HuH-7 (cell line): ENCODE results near the gene GNPTAB.
A peak's percentile ranks its signal among the peaks of the same experiment; 100 is the strongest.
"Not testable (repeated sequence)": the region's sequence is repeated elsewhere in the genome, so short reads cannot be mapped to it uniquely, and the experiment has no call there.

Source experiments
- DNase-seq: peaks from one replicate; pipeline ENCODE4 v3.0.0; 2011; ENCODE audit warnings: low spot score

GNPTAB gene

GRCh38 chr12:101852998-101853397 is 22.2 kb upstream of the GNPTAB start:
- no peak for DNase-seq

- DNase-seq = no peak
Observed at GRCh38 chr12:101850199-101850598, 19.4 kb upstream of the GNPTAB start.

- DNase-seq = no peak
Observed at GRCh38 chr12:101847325-101847724, 16.6 kb upstream of the GNPTAB start.

GRCh38 chr12:101845137-101845711 is 14.5 kb upstream of the GNPTAB start:
- DNase-seq = no peak

GRCh38 chr12:101841069-101841468 is 10.3 kb upstream of the GNPTAB start:
- DNase-seq = no peak

DNA sequence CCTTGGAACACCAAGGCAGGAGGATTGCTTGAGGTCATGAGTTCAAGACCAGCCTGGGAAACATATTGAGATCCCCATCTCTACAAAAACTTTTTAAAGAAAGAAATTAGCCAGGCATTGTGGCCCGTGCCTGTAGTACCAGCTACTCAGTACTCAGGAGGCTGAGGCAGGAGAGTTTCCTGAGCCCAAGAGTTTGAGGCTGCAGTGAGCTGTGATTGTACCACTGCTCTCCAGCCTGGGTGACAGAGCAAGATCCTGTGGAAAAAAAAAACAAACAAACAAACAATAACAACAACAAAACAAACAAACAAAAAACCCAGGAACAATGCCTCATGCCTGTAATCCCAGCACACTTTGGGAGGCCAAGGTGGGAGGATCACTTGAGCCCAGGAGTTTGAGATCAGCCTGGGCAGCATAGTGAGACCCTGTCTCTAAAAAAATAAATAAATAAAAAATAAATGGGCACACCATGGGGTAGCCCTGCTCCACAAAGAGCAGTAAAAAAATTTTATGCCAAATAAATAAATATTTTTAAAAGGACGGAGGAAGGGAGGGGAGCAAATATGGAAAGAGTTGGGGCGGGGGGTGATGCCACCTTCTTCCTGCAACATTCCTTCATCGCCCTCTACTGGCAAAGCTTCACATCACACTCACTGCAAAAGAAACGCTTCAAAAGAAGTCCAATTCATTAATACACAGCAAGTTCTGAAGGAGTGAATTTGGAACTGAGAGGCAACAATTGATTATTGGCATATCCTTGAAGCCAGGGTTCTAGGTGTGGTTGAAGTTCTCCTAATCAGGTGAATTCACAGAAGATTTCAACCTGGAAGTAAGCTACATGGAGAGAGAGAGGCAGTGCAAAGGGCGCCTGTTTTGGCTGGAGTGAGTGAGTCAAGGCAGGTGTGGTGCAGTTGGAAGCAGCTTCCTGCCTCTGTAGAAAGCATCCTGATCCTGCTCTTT is 8.8 kb upstream of the GNPTAB start:
- no peak for DNase-seq

- DNase-seq = no peak
Observed at GRCh38 chr12:101838628-101839323, 8.0 kb upstream of the GNPTAB start.

DNA sequence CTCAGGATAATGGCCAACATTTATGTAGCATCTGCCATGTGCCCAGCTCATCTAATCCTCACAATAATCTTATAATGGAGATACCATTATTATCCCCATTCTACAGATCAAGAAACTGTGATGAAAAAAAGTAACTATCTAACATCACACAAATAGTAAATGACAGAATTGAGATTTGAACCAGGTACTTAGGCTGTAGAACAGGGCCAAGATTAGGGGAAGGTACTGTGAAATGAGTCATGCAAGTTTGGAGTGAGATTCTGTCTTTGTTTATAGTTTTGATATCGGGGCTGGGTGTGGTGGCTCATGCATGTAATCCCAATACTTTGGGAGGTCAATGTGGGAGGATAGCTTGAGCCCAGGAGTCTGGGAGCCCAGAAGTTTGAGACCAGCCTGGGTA is 1.3 kb upstream of the GNPTAB start:
- no peak for DNase-seq

DNA sequence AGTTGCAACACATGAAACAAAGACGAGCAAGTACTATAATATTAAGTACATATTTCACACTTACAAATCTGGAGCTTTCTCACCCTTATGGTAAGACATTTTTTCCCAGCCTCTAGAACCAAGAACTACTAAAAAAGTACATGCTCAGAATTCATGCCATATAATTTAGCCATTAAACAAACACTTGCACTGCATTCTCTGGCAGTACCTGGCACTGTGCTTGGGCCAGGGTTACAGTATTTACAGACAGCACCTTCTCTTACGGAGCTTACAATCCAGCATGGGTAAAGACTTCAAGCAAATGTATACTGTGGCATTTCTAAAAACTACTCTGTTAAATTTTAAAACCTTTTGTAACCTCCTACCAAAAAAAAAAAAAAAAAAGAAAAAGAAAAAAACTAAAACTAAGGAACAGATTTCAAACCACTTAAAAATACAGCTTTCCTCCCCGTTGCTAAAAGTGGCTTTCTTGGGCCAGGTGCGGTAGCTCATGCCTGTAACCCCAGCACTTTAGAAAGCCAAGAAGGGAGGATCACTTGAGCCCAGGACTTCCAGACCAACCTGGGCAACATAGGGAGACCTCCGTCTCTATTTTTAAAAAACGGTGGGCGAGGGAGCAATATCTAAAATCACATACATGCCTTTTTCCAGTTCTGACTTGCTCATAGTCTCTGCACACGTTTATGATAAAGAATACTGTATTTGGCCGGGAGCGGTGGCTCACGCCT is 956 bp downstream of the GNPTAB start:
- peak; percentile 13 for DNase-seq

DNA sequence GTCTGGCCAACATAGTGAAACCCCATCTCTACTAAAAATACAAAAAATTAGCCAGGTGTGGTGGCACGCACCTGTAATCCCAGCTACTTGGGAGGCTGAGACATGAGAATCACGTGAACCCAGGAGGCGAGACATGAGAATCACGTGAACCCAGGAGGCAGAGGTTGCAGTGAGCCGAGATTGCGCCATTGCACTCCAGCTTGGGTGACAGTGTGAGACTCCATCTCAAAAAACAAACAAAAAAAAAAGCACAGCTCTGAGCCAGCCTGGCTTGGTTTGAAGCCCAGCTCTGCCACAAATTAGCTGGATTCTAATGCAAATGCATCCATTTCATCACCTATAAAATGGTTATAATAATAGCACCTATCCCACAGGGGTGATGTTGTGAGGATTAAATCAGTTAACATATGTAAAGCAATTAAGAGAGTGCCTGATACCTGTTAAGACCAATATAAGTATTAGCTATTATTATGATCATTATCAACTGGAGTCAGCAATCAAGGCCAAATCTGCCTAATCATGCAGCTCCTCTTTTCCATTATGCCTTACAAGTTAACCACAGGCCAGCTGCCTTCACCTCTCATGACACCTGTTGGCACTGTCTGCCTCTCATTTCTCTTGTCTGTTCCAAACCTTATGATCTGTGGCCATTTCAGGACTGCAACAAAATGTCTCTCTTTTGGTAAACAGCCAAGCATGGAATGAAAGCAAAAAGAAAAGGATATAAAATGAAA is 2.1 kb downstream of the GNPTAB start:
- no peak for DNase-seq

DNA sequence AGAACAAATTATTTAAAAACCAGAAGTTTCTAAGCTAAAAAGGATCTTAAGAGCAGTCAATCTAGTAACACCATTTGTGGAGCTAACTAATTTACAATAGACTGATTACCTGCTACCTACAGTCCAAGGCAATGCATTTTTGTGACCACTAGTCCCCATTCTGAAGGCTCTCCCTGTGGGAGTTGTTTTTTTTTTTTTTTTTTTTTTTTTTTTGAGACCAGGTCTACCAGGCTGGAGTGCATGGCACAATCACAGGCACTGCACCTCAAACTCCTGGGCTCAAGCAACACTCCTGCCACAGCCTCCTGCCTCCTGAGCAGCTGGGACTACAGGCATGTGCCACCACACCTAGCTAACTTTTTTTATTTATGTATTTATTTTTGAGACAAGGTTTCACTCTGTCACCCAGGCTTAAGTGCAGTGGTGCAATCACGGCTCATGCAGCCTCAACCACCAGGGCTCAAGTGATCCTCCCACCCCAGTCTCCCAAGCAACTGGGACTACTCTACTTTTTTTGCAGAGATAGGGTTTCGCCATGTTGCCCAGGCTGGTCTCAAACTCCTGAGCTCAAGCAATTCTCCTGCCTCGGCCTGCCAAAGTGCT is 3.9 kb downstream of the GNPTAB start:
- DNase-seq = no peak

- DNase-seq = no peak
Observed at GRCh38 chr12:101824831-101825230, 5.9 kb downstream of the GNPTAB start.

DNA sequence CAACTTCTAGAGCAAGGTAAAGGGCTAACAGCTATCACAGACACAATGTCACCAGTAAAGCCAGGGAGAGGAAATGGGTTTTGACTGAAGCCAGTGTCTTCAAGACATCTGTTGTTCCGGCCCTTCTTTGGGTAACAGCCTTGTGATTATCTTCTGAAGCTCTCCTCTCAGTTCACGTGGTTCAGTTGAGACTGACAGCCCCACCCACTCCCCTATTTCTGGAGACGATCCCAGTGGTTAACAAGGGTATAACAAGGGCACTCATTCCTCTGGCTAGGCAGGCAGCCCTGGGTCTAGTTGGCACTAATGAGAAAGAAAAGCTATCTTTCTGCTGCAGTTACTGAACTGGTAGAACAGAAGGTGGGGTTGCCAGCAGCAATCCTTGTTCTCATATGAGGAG is 6.9 kb downstream of the GNPTAB start:
- DNase-seq = peak; percentile 43

DNA sequence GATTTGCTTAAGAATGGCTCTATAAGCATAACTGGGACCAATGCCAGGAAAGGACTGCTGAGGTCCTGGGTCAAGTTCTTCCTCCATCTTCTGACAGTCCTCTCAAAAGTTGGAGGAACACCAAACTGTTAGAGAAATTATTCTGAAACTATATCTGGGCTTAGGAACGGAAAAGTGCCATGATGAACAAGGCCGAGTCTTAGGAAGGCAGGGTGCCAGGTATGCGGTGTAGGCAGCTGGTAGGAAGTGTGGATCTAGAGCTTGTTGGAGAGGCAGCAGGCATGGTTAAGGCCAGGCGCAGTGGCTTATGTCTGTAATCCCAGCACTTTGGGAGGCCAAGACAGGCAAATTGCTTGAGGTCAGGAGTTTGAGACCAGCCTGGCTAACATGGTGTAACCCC is 7.7 kb downstream of the GNPTAB start:
- DNase-seq = no peak

DNA sequence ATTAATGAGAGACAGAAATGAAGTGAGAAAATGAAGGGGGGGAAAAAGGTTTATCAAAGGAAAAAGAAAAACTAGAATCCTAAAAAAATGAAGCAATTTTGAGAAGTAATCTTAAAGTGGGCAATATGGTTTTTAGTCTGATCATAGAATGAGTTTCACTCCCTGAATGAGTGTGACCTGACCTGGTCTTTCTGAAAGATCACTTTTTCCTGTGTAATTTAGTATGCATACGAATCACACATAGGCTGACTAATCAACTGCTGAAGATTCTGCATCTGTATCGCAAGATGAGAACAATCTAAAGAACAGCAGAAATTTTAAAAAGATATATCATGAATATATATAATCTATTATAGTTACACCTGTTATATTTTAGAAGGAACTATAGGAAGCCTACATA is 11.3 kb downstream of the GNPTAB start:
- no peak for DNase-seq

- DNase-seq = not testable (repeated sequence)
Observed at GRCh38 chr12:101818689-101819088, 12.1 kb downstream of the GNPTAB start.

- no peak for DNase-seq
Observed at GRCh38 chr12:101813117-101813516, 17.6 kb downstream of the GNPTAB start.

GRCh38 chr12:101812716-101813115 is 18.0 kb downstream of the GNPTAB start:
- not testable (repeated sequence) for DNase-seq

DNA sequence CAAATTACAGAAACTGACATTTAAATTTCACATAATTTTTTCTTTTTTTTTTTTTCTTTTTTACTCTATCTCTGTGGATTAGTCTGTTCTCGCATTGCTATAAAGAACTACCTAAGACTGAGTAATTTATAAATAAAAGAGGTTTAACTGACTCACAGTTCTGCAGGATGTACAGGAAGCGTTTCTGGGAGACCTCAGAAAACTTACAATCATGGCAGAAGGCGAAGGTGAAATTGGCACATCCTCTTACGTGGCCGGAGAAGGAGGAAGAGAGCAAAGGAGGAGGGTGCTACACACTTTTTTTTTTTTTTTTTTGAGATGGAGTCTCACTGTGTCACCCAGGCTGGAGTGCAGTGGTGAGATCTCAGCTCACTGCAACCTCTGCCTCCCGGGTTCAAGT is 19.4 kb downstream of the GNPTAB start:
- not testable (repeated sequence) for DNase-seq

DNA sequence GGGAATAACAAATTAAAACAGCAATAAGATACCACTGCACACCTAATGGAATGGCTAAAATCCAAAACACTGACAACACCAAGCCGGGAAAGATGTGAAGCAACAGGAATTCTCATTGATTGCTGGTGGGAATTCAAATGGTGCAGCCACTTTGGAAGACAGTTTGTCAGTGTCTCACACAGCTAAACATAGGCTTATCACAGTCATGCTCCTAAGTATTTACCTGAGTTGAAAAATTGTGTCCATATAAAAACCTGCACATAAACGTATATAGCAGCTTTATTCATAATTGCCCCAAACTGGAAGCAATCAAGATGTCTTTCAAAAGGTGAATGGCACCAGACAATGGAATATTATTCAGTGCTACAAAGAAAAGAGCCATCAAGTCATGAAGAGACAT is 21.6 kb downstream of the GNPTAB start:
- DNase-seq = no peak

DNA sequence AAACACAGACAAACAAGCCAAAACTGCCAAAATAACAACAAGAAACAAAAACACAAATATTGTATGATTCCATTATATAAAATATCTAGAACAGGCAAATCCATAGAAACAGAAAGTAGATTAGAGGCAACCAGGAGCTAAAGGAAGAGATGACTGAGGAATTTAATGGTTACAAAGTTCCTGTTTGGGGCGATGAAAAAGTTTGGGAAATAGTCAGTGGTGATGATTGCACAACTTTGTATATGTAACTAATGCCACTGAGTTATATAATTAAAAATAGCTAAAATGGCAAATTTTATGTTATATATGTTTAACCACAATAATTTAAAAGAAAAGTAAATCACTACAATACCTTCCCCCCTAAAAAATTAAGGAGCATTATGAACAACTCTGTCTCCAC is 24.5 kb downstream of the GNPTAB start:
- DNase-seq = no peak
